Activated T-helper 1 cell treated with Interleukin-2 at 50 U/mL for 16 hours (primary cell): ENCODE results near the gene AKAP6.

Source experiments
- DNase-seq: peaks from one replicate; pipeline ENCODE4 v3.0.0-alpha.2; 2020; ENCODE audit warnings: low read depth

The AKAP6 gene

DNA sequence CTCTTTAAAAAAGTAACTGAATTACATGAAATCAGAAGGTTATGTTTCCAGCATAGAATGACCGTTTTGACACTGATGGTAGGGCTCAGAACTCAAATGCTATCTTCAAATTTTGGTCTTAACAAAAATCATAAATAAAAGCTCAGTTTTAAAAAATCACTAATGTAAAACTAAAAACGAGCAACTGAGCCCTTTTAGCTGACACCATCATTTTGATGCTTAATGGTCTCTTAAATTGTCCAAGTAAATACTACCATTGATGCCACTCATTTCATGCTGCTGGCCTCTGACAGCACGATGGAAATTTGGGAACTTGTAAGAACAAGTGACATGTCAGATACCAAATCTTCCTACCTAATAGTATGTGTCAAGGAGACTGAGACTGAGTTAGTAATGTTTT lies 205.0 kb downstream of the AKAP6 start:
- DNase-seq: no peak

DNA sequence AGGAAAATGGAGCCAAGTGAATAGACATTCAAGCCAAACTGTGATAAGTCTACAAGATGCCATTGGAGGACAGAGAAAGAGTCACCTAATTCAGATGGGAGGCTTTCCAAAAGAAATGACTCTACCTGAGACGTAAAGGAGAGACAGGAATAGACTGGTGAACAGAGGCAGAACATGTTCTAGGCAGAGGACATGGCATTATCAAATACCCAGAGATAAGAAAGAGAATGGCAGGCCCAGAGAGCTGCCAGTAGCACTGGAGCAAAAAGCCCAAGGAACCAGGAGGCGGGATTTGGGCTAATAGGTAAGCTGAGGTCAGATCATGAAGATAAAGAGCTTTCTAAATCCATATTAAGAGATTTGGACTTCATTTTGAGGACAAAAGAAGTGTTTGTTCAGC lies 207.1 kb downstream of the AKAP6 start:
- DNase-seq: no peak

DNA sequence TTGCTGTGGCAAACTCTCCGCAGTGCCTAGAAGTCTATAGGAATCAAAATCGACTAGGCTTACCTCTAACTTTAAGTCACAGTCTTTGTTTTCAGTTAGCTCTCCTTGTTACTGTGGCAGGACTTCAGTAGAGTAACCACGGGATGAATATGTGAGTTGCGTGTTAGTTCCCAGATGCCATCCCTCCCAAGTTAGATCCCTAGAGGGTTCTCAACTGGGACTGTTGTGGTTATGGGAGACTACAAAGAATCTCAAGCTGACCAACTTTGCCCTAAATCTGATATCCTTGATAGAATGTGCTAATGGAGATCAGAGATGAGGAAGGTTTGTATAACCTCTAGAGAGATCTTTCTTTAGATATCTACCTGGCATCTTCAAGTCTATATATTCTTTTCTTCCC lies 208.1 kb downstream of the AKAP6 start:
- no peak for DNase-seq

DNA sequence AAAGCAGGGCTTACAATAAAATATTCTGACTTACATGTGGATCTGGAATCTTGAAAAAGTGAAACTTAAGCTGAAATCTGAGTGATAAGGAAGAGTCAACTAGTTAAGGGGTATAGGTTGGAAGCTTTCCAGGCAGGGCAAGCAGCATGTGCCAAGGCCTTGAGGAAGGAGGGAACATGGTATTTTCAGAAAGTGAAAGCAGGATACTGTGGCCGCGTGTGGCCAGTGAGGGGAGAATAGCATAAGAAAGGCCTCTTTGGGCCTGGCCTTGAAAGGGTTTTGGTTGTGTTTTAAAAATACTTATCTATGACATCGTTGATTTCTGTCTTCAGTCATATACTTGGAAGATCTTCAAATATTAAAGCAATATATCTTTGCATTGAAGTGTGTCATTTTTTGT lies 213.4 kb downstream of the AKAP6 start:
- DNase-seq: no peak

DNA sequence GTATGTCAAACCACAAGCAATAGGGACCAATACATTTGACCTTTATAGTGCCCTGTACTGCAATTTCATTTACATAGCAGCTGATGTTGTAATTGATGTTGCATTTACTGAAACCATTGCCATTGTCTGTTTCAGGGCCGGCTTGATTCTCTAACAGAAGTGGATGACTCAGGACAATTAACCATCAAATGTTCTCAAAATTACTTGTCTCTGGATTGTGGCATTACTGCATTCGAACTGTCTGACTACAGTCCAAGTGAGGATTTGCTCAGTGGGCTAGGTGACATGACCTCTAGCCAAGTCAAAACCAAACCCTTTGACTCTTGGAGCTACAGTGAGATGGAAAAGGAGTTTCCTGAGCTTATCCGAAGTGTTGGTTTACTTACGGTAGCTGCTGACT lies 216.0 kb downstream of the AKAP6 start:
- no peak for DNase-seq

DNA sequence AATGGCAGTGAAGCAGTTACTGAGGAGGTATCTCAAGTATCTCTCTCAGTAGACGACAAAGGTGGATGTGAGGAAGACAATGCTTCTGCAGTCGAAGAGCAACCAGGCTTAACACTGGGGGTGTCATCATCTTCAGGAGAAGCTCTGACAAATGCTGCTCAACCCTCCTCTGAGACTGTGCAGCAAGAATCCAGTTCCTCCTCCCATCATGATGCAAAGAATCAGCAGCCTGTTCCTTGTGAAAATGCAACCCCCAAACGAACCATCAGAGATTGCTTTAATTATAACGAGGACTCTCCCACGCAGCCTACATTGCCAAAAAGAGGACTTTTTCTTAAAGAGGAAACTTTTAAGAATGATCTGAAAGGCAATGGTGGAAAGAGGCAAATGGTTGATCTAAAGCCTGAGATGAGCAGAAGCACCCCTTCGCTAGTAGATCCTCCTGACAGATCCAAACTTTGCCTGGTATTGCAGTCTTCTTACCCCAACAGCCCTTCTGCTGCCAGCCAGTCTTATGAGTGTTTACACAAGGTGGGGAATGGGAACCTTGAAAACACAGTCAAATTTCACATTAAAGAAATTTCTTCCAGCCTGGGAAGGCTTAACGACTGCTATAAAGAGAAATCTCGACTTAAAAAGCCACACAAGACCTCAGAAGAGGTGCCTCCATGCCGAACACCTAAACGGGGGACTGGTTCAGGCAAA lies 216.6 kb downstream of the AKAP6 start:
- no peak for DNase-seq

DNA sequence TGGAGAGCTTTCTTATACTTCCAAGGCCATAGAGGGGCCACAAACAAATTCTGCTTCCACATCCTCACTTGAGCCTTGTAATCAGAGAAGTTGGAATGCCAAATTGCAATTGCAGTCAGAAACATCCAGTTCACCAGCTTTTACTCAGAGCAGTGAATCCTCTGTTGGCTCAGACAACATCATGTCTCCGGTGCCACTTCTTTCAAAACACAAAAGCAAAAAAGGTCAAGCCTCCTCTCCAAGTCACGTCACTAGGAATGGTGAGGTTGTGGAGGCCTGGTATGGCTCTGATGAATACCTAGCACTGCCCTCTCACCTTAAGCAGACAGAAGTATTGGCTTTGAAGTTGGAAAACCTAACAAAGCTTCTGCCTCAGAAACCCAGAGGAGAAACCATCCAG lies 217.1 kb downstream of the AKAP6 start:
- no peak for DNase-seq

DNA sequence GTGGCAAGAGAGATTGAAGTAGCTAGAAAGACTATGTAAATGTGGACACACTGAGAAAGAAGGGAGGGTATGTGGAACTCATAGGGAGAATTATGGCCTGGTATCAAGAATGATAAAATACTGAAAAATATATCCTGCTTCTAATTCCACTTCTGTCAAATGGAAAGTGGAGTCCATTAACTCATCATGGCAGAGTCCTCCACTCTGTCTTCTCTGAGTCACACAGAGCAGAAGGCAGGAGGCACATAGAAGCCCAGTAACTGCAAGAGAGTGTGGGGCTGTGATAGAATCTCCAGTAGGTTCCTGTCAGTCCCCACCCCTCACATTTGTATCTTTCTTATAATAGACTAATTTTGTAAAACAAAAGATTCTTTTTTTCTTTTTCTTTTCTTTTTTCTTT lies 223.7 kb downstream of the AKAP6 start:
- DNase-seq: no peak

DNA sequence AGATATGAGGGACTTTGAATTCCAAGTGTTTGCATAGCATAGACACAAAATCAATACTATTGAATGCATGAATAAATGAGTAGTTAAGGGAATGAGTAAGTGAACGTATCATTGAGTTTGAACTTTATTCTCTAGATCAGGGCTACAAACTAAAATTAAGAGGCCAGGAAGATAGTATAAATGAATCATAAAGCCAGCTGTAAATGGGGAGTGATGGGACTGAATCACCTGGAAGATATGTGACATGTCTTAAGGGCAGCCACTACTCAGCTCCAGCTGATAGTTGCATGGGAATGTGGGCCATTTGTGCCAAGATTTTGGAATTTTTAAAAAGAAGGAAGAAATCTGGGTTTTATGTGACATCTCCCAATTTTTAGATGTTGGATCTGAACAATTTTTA lies 229.9 kb downstream of the AKAP6 start:
- no peak for DNase-seq

DNA sequence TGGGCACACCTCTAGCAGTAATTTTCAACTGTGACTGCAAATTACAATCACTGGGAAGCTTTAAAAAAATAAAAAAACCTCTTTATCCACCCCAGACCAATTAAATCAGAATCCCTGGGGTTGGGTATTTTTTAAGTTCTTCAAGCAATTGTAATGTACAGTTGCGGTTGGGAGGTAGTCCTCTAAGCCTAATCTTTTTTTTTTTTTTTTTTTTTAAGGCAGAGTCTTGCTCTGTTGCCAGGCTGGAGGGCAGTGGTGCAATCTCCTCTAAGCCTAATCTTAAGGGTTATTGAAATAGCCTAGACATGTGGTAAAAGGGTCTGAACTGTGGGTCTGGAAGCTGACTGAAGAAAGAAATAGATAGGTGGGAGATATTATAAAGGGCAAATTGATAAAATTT lies 230.5 kb downstream of the AKAP6 start:
- DNase-seq: no peak

DNA sequence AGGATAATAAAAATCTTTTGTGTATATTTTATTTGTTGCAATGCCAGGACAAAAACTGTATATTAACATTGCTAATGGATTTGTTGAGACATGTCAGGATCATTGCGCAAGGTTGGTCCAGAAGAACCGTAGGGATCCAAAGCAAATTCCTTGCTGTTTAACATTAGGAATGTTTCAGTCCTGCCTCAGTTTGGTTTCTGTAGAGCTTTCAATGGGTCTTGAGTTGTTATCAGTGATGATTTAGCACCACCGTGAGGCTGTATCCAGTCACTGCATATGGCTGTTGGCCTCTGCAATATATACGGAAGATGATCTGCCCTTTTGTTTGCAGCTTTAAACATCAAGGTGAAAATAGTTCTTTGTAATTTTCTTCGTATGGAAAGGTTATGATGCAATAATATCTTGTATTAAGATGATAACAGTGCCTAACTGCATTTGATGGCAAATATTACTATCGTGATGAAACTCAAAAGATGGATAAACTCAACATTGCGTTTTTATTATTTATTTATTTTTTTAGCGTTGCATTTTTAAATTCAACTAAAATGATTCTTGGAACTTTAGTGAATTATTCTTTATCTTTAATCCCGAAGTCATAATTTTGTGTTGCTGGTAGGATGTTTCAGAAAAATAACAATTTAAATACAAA lies 231.2 kb downstream of the AKAP6 start:
- no peak for DNase-seq

DNA sequence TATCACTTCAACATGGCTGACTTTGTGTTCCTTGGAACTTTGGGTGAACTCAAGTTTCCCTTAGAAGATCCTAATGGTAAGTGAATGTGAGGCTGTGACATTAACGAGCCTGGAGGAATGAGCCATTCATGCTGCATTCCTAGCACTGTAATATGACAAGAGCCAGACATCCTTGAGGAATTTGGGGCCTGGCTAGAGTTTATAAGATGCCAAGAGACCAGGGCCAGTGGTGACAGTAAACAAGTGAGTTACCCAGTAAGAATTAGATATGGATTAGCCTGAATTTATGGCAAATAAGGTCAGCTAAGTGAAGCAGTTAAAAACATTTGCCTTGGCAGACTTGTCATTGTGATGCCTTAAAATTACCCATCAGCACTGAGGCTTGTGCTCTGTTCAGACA lies 232.4 kb downstream of the AKAP6 start:
- no peak for DNase-seq

DNA sequence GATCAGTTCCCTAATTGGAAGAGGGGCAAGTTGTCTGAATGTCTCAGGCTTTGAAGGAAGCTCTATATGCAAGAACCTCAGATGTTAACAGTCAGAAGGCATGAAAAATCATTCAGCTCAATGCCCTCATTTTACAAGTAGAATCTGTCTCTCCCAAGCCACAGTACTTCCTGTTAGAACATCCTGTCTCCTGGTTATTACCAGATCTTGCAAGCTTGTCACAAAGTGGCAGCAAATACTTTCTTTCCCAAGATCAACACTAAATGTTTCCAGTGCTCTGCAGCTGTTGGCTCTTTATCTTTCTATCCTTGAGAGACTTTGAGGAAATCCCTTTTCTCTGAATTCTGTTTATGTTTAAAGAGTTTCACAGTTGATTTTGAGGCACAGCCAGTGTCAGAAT lies 235.5 kb downstream of the AKAP6 start:
- no peak for DNase-seq

DNA sequence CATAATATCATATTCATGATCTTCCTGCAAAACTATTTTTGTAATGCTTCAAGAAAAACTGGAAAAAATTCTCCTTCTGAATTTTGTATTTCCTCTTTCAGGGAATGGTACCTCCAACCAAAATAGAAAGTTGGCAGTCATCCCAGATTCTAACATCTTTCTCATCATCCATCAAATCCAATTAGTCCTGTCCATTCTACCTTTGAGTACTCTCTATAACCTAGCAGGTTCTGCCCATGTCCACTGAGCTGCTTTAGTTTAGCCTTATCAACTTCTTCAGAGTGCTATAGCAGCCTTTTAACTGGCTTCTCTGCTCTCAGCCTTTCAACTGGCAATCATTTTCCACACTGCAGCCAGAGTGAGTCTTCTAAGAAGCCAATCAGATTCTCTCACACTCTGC lies 236.2 kb downstream of the AKAP6 start:
- DNase-seq: no peak

DNA sequence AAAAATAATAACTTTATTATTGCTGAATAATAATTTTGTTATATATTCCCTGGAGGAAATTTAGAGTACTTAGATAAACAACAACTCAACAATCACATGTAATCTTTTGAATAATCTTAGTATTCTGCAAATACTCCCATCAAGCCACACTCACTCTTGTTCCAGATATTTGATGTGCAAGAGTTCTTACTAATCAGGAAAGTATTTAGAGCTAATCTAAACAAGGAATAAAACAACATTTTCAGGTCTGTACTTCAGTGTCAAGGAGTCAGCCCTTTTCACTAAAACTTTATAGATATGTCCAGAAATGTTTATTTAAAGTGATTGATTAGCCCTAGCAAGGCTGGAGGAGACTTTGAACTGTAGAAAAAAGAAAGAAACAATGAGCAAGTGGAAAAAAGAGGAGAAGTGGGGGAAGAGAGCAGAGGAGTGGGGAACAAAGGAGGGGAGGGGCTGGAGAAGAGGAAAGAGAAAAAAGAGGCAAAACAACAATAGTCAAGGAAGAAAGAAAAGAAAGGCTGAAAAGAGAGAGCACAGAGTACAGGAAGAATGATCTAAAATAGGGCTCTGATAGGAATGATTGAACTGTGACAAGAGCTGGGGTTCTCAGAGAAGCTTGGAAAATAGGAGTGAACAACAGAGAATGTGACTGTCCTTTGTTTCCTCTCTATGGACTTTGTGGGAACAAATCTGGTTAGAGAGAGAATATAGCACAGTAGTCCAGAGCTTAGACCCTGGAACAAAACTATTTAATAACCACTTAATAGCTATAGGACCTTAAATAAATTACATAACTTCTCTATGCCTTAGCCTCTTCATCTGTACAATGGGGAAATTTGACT lies 238.7 kb downstream of the AKAP6 start:
- no peak for DNase-seq

DNA sequence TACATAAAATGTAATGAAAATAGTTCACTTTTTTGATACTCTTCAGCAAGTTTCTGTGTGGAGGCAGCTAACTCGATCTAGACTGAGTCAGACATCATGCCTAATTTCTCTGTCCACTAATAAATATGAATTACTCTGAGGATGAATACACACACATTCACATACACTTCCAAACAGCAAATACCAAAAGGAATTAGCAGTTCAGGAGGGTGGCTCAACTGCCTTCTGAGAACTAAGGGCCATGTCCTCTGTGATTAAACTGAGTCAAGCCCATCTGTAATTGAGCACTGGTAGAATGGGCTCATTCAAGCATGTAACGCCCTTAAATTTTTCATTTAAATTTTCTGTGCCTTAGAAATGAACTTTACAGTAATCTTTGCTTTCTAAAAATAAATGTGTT lies 242.5 kb downstream of the AKAP6 start:
- no peak for DNase-seq

DNA sequence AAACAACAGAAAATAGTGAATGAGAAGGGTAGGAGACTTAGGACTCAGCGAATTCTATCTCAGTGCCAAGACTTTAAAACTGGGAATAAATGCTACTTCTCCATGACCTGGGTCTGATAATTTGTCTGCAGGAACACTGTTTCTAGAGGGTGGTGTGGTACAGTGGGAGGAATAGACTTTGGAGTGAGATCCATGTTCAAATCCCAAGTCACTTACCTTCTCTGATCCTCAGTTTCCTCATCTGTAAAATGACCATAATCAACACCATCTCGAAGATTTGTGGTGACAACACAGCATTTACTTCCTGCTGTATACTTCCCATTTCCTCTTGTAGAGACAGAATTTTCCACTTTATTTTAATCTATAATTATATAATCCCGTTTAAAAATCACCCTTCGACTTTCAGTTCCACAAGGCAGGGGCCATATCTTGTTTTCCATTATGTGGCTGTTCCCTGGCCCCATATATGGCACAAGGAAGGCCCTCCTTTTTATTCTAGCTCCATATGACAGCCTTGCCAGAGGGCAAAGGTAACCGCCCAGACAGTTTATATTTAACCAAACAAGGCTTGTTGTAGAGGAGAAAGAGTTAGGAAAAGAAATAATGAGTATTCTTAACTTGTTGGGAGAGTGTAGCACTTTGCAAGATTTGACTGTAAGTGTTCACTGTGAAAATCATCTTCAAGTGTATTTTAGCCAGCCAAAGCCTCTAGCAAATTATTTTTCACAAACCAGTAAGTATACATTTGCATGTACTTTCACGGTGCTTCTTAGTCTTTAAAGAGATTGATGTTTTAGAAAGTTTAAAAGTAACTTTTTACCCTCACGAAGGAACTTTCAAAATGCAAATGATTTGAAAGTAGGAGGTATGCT lies 243.1 kb downstream of the AKAP6 start:
- DNase-seq: no peak

DNA sequence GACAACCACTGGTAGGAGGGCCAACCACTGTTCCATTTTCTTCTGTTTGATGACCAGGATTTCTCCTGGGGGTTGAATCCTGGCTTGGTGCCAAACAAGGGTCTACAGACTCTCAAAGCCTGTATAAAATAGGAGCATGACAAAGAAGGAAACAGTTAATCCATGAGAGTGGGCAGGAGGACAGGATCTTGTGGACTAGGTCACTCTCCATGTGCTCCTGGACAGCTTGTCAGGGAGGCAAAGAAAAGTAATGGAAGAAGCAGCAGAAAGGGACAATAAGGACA lies 243.7 kb downstream of the AKAP6 start:
- DNase-seq: no peak

DNA sequence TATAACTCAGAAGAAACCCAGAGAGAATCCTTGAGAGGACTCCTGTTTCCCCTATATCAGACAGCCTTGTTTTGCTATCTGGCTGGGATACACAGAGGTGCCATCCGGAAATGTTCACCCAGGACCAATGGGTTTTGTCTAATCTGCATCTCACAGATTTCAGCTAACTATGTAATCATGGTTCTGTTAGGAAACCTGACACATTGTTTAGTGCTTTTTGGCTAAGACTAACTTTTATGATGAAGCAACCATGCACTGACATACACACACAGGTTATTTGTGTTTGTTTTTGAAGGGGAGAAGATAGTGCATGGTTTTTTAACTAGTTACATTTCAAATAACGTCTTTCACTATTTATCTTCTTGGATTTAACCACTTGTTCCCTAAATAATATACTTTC lies 245.2 kb downstream of the AKAP6 start:
- no peak for DNase-seq

DNA sequence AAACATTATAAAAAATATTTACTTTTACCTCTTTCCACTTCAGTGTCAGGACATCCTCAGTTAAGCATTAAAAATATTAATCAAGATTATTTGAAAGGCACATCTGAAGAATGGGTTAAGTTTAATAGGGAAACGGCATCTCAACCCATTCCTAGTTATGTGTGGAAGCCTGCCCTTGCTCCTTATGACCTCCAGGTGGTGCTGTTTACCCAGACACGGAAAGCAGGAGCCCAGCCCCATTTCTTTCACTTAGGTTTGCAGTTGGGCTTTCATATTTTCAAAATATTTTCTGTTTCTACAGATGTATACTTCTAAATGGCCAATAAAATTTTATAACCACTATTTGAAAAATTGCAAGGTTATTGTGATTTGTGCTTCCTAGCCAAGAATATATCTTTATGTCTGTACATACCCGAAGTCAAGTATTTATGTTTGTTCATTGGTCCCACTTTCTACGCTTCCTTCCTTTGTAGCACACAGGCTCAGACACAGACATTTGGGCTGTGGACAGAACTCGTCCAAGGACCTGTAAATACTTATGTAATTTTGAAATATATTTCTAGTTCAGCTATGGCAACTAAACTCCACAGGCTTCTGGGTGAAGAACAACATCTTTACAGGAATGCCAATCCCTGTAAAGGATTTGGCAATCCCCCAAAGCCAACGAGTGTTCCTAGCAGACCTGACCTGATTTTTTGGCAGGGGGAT lies 247.1 kb downstream of the AKAP6 start:
- no peak for DNase-seq

DNA sequence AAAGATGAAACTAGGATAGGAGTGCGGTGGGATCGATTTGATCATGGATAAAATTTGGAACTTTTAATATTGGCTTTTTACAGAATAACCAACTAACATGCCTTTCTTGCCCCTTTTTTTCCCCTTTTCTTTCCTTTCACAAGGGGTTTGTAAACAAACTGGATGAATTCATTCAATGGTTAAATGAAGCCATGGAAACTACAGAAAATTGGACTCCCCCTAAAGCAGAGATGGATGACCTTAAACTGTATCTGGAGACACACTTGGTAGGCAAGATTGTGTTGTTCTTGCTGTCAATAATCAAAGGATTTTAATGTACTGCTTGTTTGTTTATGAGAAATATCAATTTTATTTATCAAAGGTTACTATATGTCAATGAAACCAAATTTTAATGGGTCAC lies 247.9 kb downstream of the AKAP6 start:
- DNase-seq: no peak

DNA sequence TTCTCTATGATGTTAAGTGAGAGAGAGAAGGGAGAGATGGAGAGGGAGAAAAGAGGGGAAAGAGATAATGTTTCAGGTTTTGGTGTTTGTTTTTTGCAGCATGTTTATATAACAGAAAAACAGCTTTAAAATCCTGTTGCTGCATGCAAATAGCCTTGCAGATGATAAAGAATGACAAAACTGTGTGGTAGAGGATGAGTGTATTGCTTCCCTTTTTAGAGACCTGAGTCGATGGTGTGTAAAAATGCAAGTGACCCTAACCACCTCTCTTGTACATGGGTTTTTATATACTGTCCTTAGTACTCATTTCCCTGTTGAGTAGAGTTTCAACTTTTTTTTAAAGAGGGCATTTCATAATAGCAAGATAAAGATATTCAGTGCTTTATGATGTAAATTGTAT lies 249.1 kb downstream of the AKAP6 start:
- no peak for DNase-seq
